IMR-90 (cell line): ENCODE results near the gene EYS. TPM values are rescaled to one million over a fixed set of nuclear protein-coding genes. Genes with fewer than 3 reads are reported as not detected.

Experiments used
- ATAC-seq: fragments of 200-7000 bp; cut with Tn5 transposase; 2 replicates; pipeline ENCODE4 v1.9.1; 2020; ENCODE audit warnings: low read depth, mild to moderate bottlenecking, moderate library complexity
- BruUV-seq: library from RNA; stranded (reverse); fragments of 400-500 nt; replicated peaks from 2 replicates; lab custom pipeline; 2021; lab: Mats Ljungman, UMichigan
- CTCF ChIA-PET: fragments of 300-600 bp; formaldehyde crosslinking; extraction: SDS; loops from one replicate; lab custom pipeline; 2021; ENCODE audit warnings: antibody characterized with exemption; lab: Yijun Ruan, JAX
- POLR2A ChIA-PET: fragments of 300-600 bp; sonication (Branson Sonifier 250); formaldehyde crosslinking; loops from one replicate; lab custom pipeline; 2022; ENCODE audit warnings: antibody characterized with exemption; ENCODE audit not compliant: unreplicated experiment; lab: Charles Lee
- DNase-seq: peaks from one replicate; pipeline ENCODE4 v3.0.0; 2013
- H2AFZ ChIP-seq: replicated peaks from 2 replicates; pipeline ENCODE3; 2013; ENCODE audit warnings: low read length, mild to moderate bottlenecking; ENCODE audit not compliant: poor library complexity
- H2AK5ac ChIP-seq: 2 replicates; pipeline ENCODE4 v1.6.1; 2013; ENCODE audit warnings: low read depth, low read length, inconsistent platforms
- H2AK9ac ChIP-seq: replicated peaks from 2 replicates; pipeline ENCODE3; 2013; ENCODE audit warnings: mild to moderate bottlenecking, low read depth, low read length, moderate library complexity; ENCODE audit not compliant: poor library complexity
- H2BK120ac ChIP-seq: 2 replicates; pipeline ENCODE4 v1.6.1; 2013; ENCODE audit warnings: low read depth, low read length, inconsistent platforms
- H2BK15ac ChIP-seq: 3 replicates; pipeline ENCODE4 v1.6.1; 2013; ENCODE audit warnings: low read depth, low read length, inconsistent platforms
- H2BK20ac ChIP-seq: 2 replicates; pipeline ENCODE4 v1.6.1; 2013; ENCODE audit warnings: low read depth, mild to moderate bottlenecking, inconsistent platforms, low read length, moderate library complexity
- H2BK5ac ChIP-seq: 2 replicates; pipeline ENCODE4 v1.6.1; 2013; ENCODE audit warnings: mild to moderate bottlenecking, low read depth, low read length, inconsistent platforms; ENCODE audit not compliant: poor library complexity, severe bottlenecking
- H3K14ac ChIP-seq: replicated peaks from 2 replicates; pipeline ENCODE4 v1.6.1; 2013; ENCODE audit warnings: low read depth, low read length, inconsistent platforms
- H3K18ac ChIP-seq: 2 replicates; pipeline ENCODE4 v1.6.1; 2013; ENCODE audit warnings: low read depth, low read length, control low read depth
- H3K23ac ChIP-seq: 2 replicates; pipeline ENCODE4 v1.6.1; 2013; ENCODE audit warnings: low read depth, low read length, inconsistent platforms
- H3K27ac ChIP-seq: 2 replicates; pipeline ENCODE4 v1.5.1; 2013; ENCODE audit warnings: mild to moderate bottlenecking, control low read depth, low read length; ENCODE audit not compliant: insufficient read depth
- H3K27me3 ChIP-seq: 2 replicates; pipeline ENCODE4 v1.6.1; 2013; ENCODE audit warnings: low read length; ENCODE audit not compliant: control insufficient read depth, insufficient read depth
- H3K36me3 ChIP-seq: 2 replicates; pipeline ENCODE4 v1.6.1; 2013; ENCODE audit warnings: low read length, mixed read lengths; ENCODE audit not compliant: control insufficient read depth, insufficient read depth
- H3K4ac ChIP-seq: 2 replicates; pipeline ENCODE4 v1.6.1; 2013; ENCODE audit warnings: low read depth, low read length, inconsistent platforms
- H3K4me1 ChIP-seq: 2 replicates; pipeline ENCODE4 v1.6.1; 2013; ENCODE audit warnings: low read length, mixed read lengths; ENCODE audit not compliant: control insufficient read depth, insufficient read depth
- H3K4me2 ChIP-seq: 2 replicates; pipeline ENCODE4 v1.6.1; 2013; ENCODE audit warnings: low read depth, mild to moderate bottlenecking, control low read depth, low read length, moderate library complexity
- H3K4me3 ChIP-seq: 2 replicates; pipeline ENCODE4 v1.5.1; 2013; ENCODE audit warnings: low read depth, mild to moderate bottlenecking, control low read depth, low read length, moderate library complexity; ENCODE audit not compliant: insufficient read depth
- H3K56ac ChIP-seq: 2 replicates; pipeline ENCODE4 v1.6.1; 2013; ENCODE audit warnings: low read length, inconsistent platforms; ENCODE audit not compliant: insufficient read depth; ENCODE audit errors: extremely low read depth
- H3K79me1 ChIP-seq, 2 experiments: 2 replicates each; pipeline ENCODE4 v1.6.1; 2013; ENCODE audit warnings: low read length in 2 of 2, inconsistent platforms in 1 of 2, low read depth in 1 of 2
- H3K9ac ChIP-seq: 2 replicates; pipeline ENCODE4 v1.6.1; 2013; ENCODE audit warnings: low read depth, low read length, control low read depth
- H3K9me1 ChIP-seq: 2 replicates; pipeline ENCODE4 v1.6.1; 2013; ENCODE audit warnings: low read length, inconsistent platforms; ENCODE audit not compliant: insufficient read depth
- H3K9me3 ChIP-seq: 2 replicates; pipeline ENCODE4 v1.6.1; 2013; ENCODE audit warnings: low read length; ENCODE audit not compliant: control insufficient read depth, insufficient read depth
- H4K20me1 ChIP-seq: 2 replicates; pipeline ENCODE4 v1.6.1; 2013; ENCODE audit warnings: low read length, inconsistent platforms; ENCODE audit not compliant: insufficient read depth
- H4K5ac ChIP-seq: 2 replicates; pipeline ENCODE4 v1.6.1; 2013; ENCODE audit warnings: mild to moderate bottlenecking, low read depth, low read length, control low read depth
- H4K8ac ChIP-seq, 2 experiments: 2 replicates each; pipeline ENCODE4 v1.6.1; 2013; ENCODE audit warnings: low read depth in 2 of 2, low read length in 2 of 2, control low read depth in 1 of 2, inconsistent platforms in 1 of 2
- H4K91ac ChIP-seq: 2 replicates; pipeline ENCODE4 v1.6.1; 2013; ENCODE audit warnings: low read depth, low read length, inconsistent platforms; ENCODE audit not compliant: insufficient read depth
- BHLHE40 ChIP-seq: fragments of 150-350 bp; IDR thresholded peaks from 2 replicates; pipeline ENCODE4 v1.6.1; 2016; ENCODE audit warnings: mild to moderate bottlenecking, low read depth, low read length
- CEBPB ChIP-seq: IDR thresholded peaks from 2 replicates; pipeline ENCODE4 v1.6.1; 2012; ENCODE audit warnings: low read depth, low read length, improper control_type of control experiment
- FOS ChIP-seq: fragments of 150-350 bp; IDR thresholded peaks from 2 replicates; pipeline ENCODE4 v1.6.1; 2016; ENCODE audit warnings: low read depth, low read length
- MXI1 ChIP-seq: IDR thresholded peaks from 2 replicates; pipeline ENCODE4 v1.6.1; 2012; ENCODE audit warnings: low read depth, mild to moderate bottlenecking, low read length, moderate library complexity, borderline replicate concordance
- NFE2L2 ChIP-seq: fragments of 150-350 bp; IDR thresholded peaks from 2 replicates; pipeline ENCODE4 v1.6.1; 2016; ENCODE audit warnings: low read depth, mild to moderate bottlenecking, low read length
- SMC3 ChIP-seq: fragments of 150-350 bp; IDR thresholded peaks from 2 replicates; pipeline ENCODE4 v1.6.1; 2016; ENCODE audit warnings: low read depth, mild to moderate bottlenecking, antibody characterized with exemption, low read length, moderate library complexity
- WGBS, 2 experiments: methylation state at CpG; one replicate each; pipeline versions ENCODE4 v1.1.5 to v1.1.7; 2013; ENCODE audit warnings: missing lambda C conversion rate in 2 of 2; ENCODE audit not compliant: insufficient read length in 1 of 2; ENCODE audit errors: extremely low coverage in 2 of 2; 5-methylcytosine and 5-hydroxymethylcytosine counted together
- dilution Hi-C: fragments of 300-500 bp; cut with HindIII; formaldehyde crosslinking; loops from one replicate; pipeline ENCODE4 v1.14.3; 2018; ENCODE audit warnings: low sequenced_read_pairs; ENCODE audit not compliant: unreplicated experiment
- in situ Hi-C: fragments of 300-500 bp; cut with MboI; formaldehyde crosslinking; loops from 3 replicates; pipeline ENCODE4 v1.14.3; 2019; ENCODE audit warnings: low sequenced_read_pairs, inconsistent platforms, mixed read lengths
- intact Hi-C: fragments of 100-400 bp; cut with micrococcal nuclease; formaldehyde crosslinking; loops from 2 replicates; pipeline ENCODE4 v1.10.0; 2022
- polyA plus RNA-seq, 3 experiments: library from polyadenylated mRNA; depleted of rRNA; stranded (reverse); fragments of >200 nt; gene quantifications; 2 replicates each; pipeline ENCODE4 v1.2.3, GENCODE V29; 2012; ENCODE audit warnings: low replicate concordance in 1 of 3
- total RNA-seq: library from RNA; depleted of rRNA; stranded (reverse); fragments of >200 nt; gene quantifications from 2 replicates; pipeline ENCODE4 v1.2.3, GENCODE V29; 2012
- TF ChIP-seq, protein P1 (sequence below): fragments of 150-350 bp; IDR thresholded peaks from 2 replicates; pipeline ENCODE4 v1.6.1; 2016; ENCODE audit warnings: low read depth, mild to moderate bottlenecking, low read length, moderate library complexity, borderline replicate concordance

Gene EYS
- total and polyA plus RNA-seq, 2 of the 4 experiments (the other 2 are of a cell fraction) = under 0.01 TPM; not detected in 1

DNA sequence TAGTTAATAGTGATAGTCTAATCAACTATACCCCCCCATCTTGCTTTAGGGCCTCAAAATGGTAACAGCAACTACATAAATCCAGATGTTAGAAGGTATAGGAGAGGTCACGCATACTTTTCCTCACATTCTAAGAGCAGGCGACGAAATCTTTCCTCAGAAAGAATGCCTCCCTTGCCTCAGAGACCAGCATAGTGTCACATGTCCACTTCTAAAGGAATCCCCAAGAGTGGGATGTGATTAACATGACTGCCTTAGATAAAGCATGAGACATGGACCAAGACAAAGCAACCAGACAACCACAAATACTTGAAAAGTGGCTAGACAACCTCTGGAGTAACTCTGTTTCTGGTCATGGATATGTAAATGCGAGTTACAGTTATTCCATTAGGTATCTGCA is 710.7 kb downstream of the EYS start:
- BruUV-seq = no TSS peak
- Histone ChIP-seq H3K9me3 (no peaks in the 10 kb centered on the region), H2AK5ac (no peak overlapping the region), H3K27me3 (no peaks in the 10 kb centered on the region), H3K4me1 (no peaks in the 10 kb centered on the region), H2BK15ac (no peak overlapping the region), H3K79me1 (no peaks in the 10 kb centered on the region), H4K20me1 (no peaks in the 10 kb centered on the region), H3K36me3 (no peaks in the 10 kb centered on the region), H3K23ac (no peak overlapping the region), H2AK9ac (no peak overlapping the region), H3K27ac (no peak overlapping the region), H3K9me1 (no peaks in the 10 kb centered on the region), H3K14ac (no peak overlapping the region), H4K8ac (no peak overlapping the region), H2BK120ac (no peak overlapping the region), H3K4me3 (no peak overlapping the region), H3K4me2 (no peak overlapping the region), H2BK5ac (no peak overlapping the region), H4K5ac (no peak overlapping the region), H3K4ac (no peak overlapping the region), H2BK20ac (no peak overlapping the region), H3K18ac (no peak overlapping the region), H3K56ac (no peak overlapping the region), H3K9ac (no peak overlapping the region), H4K91ac (no peak overlapping the region), H2AFZ (no peak overlapping the region)
- ChIA-PET POLR2A (no interaction called here), CTCF (no interaction called here)
- DNase-seq (no peak), ATAC-seq (no peak)
- no CpG with 5 or more reads among the region's 4 CpGs for WGBS, 2 experiments
- in situ Hi-C loops (no loop called here), intact Hi-C loops (no loop called here), dilution Hi-C loops (no loop called here)
- no peak for TF ChIP-seq NFE2L2
- TF ChIP-seq BHLHE40 = no peak
- TF ChIP-seq FOS = no peak
- TF ChIP-seq CEBPB = no peak
- TF ChIP-seq MXI1 = no peak
- TF ChIP-seq, protein P1, sequence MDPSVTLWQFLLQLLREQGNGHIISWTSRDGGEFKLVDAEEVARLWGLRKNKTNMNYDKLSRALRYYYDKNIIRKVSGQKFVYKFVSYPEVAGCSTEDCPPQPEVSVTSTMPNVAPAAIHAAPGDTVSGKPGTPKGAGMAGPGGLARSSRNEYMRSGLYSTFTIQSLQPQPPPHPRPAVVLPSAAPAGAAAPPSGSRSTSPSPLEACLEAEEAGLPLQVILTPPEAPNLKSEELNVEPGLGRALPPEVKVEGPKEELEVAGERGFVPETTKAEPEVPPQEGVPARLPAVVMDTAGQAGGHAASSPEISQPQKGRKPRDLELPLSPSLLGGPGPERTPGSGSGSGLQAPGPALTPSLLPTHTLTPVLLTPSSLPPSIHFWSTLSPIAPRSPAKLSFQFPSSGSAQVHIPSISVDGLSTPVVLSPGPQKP = no peak
- TF ChIP-seq SMC3 = no peak
